CD14-positive monocyte (primary cell): ENCODE measurements around the gene DEPDC1B. TPM values are rescaled to one million over a fixed set of nuclear protein-coding genes. Genes with fewer than 3 reads are reported as not detected.

Experiments
- DNase-seq, 3 donors: peaks; one replicate each; pipeline ENCODE4 v3.0.0-alpha.2; 2011 to 2022
- H2AFZ ChIP-seq: 2 replicates; pipeline ENCODE4 v1.6.0; 2012; ENCODE audit warnings: mild to moderate bottlenecking, low read depth, low read length, inconsistent platforms; ENCODE audit not compliant: insufficient read depth, poor library complexity, severe bottlenecking
- H3K27ac ChIP-seq, 2 donors: 1 replicate in 1 of 2; 2 replicates in 1 of 2; pipeline ENCODE4 v1.5.1; 2012 to 2013; ENCODE audit warnings: low read length in 2 of 2, control low read depth in 1 of 2, inconsistent platforms in 1 of 2, low read depth in 1 of 2, mild to moderate bottlenecking in 1 of 2
- H3K27me3 ChIP-seq, 2 donors: one replicate each; pipeline versions ENCODE4 v1.6.0 to v1.6.1; 2011 to 2013; ENCODE audit warnings: low read length in 2 of 2; ENCODE audit not compliant: control insufficient read depth in 2 of 2, insufficient read depth in 2 of 2
- H3K36me3 ChIP-seq, 2 donors: replicated peaks in 1 of 2; 1 replicate in 1 of 2; 2 replicates in 1 of 2; pipeline versions ENCODE4 v1.5.1 to v1.6.1; 2012 to 2013; ENCODE audit warnings: low read length in 2 of 2, control low read depth in 1 of 2, inconsistent platforms in 1 of 2, mild to moderate bottlenecking in 1 of 2; ENCODE audit not compliant: insufficient read depth in 2 of 2, control insufficient read depth in 1 of 2
- H3K4me1 ChIP-seq, 2 donors: 1 replicate in 1 of 2; 2 replicates in 1 of 2; pipeline versions ENCODE4 v1.5.1 to v1.6.1; 2012 to 2013; ENCODE audit warnings: low read length in 2 of 2, control low read depth in 1 of 2, inconsistent platforms in 1 of 2, mild to moderate bottlenecking in 1 of 2, moderate library complexity in 1 of 2; ENCODE audit not compliant: insufficient read depth in 2 of 2, control insufficient read depth in 1 of 2
- H3K4me2 ChIP-seq: replicated peaks from 2 replicates; pipeline ENCODE3; 2012; ENCODE audit warnings: low read length, moderate library complexity, mild to moderate bottlenecking; ENCODE audit not compliant: poor library complexity, severe bottlenecking; ENCODE audit errors: extremely low read depth
- H3K4me3 ChIP-seq, 3 experiments: fragments of 200-600 bp in 1 of 3; sonication (generic) in 1 of 3; replicated peaks in 1 of 3; 1 replicate in 2 of 3; 2 replicates in 1 of 3; pipeline ENCODE4 v1.5.1; 2011 to 2013; ENCODE audit warnings: low read length in 3 of 3, mild to moderate bottlenecking in 3 of 3, control low read depth in 2 of 3, low read depth in 2 of 3, inconsistent platforms in 1 of 3, moderate library complexity in 1 of 3
- H3K79me2 ChIP-seq: 2 replicates; pipeline ENCODE4 v1.6.0; 2012; ENCODE audit warnings: mild to moderate bottlenecking, control low read depth, inconsistent platforms, low read length, moderate library complexity; ENCODE audit not compliant: insufficient read depth
- H3K9ac ChIP-seq: 2 replicates; pipeline ENCODE4 v1.6.0; 2017; ENCODE audit warnings: low read length, mild to moderate bottlenecking; ENCODE audit not compliant: insufficient read depth, poor library complexity, severe bottlenecking
- H3K9me3 ChIP-seq, 2 donors: replicated peaks in 1 of 2; 1 replicate in 1 of 2; 2 replicates in 1 of 2; pipeline versions ENCODE4 v1.5.1 to v1.6.1; 2012 to 2013; ENCODE audit warnings: low read length in 2 of 2, control low read depth in 1 of 2; ENCODE audit not compliant: control insufficient read depth in 1 of 2, insufficient read depth in 1 of 2
- H4K20me1 ChIP-seq: 2 replicates; pipeline ENCODE4 v1.6.0; 2012; ENCODE audit warnings: mild to moderate bottlenecking, low read length, control low read depth, moderate library complexity; ENCODE audit not compliant: insufficient read depth
- H3K27ac Mint-ChIP-seq, 7 donors: one replicate each; pipeline ENCODE4 v1.8.0; 2020; ENCODE audit warnings: mild to moderate bottlenecking in 7 of 7, mixed read lengths in 7 of 7, moderate library complexity in 6 of 7, inconsistent platforms in 2 of 7
- H3K27me3 Mint-ChIP-seq, 3 donors: one replicate each; pipeline ENCODE4 v1.8.0; 2021 to 2022; ENCODE audit warnings: low read depth in 3 of 3, mild to moderate bottlenecking in 3 of 3, mixed read lengths in 3 of 3, moderate library complexity in 3 of 3, inconsistent platforms in 1 of 3
- H3K36me3 Mint-ChIP-seq, 2 donors: one replicate each; pipeline ENCODE4 v1.8.0; 2020; ENCODE audit warnings: mixed read lengths in 2 of 2, inconsistent platforms in 1 of 2, mild to moderate bottlenecking in 1 of 2
- H3K4me1 Mint-ChIP-seq: one replicate; pipeline ENCODE4 v1.8.0; 2020; ENCODE audit warnings: mild to moderate bottlenecking, mixed read lengths
- H3K4me3 Mint-ChIP-seq, 2 donors: one replicate each; pipeline ENCODE4 v1.8.0; 2020; ENCODE audit warnings: mild to moderate bottlenecking in 2 of 2, mixed read lengths in 2 of 2, moderate library complexity in 1 of 2
- H3K9me3 Mint-ChIP-seq, 7 donors: one replicate each; pipeline ENCODE4 v1.8.0; 2020 to 2022; ENCODE audit warnings: mixed read lengths in 7 of 7, mild to moderate bottlenecking in 6 of 7, moderate library complexity in 6 of 7, inconsistent platforms in 2 of 7
- WGBS: methylation state at CpG from one replicate; pipeline ENCODE4 v1.1.5; 2013; ENCODE audit warnings: missing lambda C conversion rate; ENCODE audit not compliant: insufficient coverage; 5-methylcytosine and 5-hydroxymethylcytosine counted together
- intact Hi-C, 2 donors: fragments of 100-400 bp; cut with micrococcal nuclease; formaldehyde crosslinking; loops; one replicate each; pipeline versions ENCODE4 v1.15.0 to v1.15.1; 2023
- polyA plus RNA-seq, 3 donors: library from polyadenylated mRNA; depleted of rRNA in 1 of 3; unstranded in 2 of 3; stranded (reverse) in 1 of 3; fragments of 300-500 nt in 2 of 3; fragments of >200 nt in 1 of 3; fragmentation: Illumina TruSeq in 2 of 3; gene quantifications; 1 replicate in 2 of 3; 2 replicates in 1 of 3; pipeline ENCODE4 v1.2.3, GENCODE V29; 2012 to 2021
- TF ChIP-seq, protein P1 (sequence below): fragments of 200-600 bp; IDR thresholded peaks from one replicate; pipeline ENCODE4 v1.8.0; 2022; ENCODE audit warnings: antibody characterized with exemption, mild to moderate bottlenecking

DEPDC1B gene
- polyA plus RNA-seq, 3 donors, result 0.11 to 0.56 (median 0.14) TPM

DNA sequence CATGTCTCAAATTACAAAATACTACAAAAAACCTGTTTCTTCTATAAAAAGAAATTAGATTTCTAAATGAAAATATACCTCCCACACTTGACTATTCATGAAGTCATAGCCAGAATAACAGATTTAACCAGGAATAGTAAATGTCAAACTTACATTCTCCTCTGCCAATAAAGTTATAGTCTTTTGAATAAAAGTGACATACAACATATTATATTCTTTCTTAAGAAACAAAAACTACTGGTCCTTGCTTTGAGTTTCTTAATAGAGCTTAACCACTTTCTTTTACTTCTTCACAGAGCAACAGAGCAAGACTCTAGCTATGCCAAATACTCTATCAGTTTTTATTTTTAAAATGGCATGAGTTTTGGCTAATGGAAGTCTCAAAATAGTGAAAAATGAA, 61.7 kb downstream of the DEPDC1B start:
- intact Hi-C loops, result no loop called here
- H2AFZ ChIP-seq, result no peak overlapping the region
- H3K27me3 Mint-ChIP-seq, result no peaks in the 10 kb centered on the region
- no peak overlapping the region for H3K4me3 ChIP-seq
- TF ChIP-seq, protein P1, sequence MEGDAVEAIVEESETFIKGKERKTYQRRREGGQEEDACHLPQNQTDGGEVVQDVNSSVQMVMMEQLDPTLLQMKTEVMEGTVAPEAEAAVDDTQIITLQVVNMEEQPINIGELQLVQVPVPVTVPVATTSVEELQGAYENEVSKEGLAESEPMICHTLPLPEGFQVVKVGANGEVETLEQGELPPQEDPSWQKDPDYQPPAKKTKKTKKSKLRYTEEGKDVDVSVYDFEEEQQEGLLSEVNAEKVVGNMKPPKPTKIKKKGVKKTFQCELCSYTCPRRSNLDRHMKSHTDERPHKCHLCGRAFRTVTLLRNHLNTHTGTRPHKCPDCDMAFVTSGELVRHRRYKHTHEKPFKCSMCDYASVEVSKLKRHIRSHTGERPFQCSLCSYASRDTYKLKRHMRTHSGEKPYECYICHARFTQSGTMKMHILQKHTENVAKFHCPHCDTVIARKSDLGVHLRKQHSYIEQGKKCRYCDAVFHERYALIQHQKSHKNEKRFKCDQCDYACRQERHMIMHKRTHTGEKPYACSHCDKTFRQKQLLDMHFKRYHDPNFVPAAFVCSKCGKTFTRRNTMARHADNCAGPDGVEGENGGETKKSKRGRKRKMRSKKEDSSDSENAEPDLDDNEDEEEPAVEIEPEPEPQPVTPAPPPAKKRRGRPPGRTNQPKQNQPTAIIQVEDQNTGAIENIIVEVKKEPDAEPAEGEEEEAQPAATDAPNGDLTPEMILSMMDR, result no peak
- peaks cover 3% of the 10 kb centered on the region for H3K4me1 Mint-ChIP-seq
- H3K4me3 Mint-ChIP-seq, result no peak overlapping the region
- H3K27me3 ChIP-seq, result no peaks in the 10 kb centered on the region
- peaks cover 19 to 54% of the 10 kb centered on the region in 2 donors for H3K36me3 ChIP-seq
- no peak overlapping the region for H3K9ac ChIP-seq
- peaks cover 49 to 57% of the 10 kb centered on the region in 2 donors for H3K36me3 Mint-ChIP-seq
- H3K4me1 ChIP-seq, result no peaks in the 10 kb centered on the region
- no peaks in the 10 kb centered on the region for H4K20me1 ChIP-seq
- no peak overlapping the region for H3K27ac ChIP-seq
- H3K9me3 Mint-ChIP-seq, result peaks cover 0 to 3% (median 0%) of the 10 kb centered on the region in 7 donors
- no peak overlapping the region for H3K27ac Mint-ChIP-seq
- no peak for DNase-seq
- no peak overlapping the region for H3K4me2 ChIP-seq
- no peaks in the 10 kb centered on the region for H3K79me2 ChIP-seq
- H3K9me3 ChIP-seq, result no peaks in the 10 kb centered on the region

DNA sequence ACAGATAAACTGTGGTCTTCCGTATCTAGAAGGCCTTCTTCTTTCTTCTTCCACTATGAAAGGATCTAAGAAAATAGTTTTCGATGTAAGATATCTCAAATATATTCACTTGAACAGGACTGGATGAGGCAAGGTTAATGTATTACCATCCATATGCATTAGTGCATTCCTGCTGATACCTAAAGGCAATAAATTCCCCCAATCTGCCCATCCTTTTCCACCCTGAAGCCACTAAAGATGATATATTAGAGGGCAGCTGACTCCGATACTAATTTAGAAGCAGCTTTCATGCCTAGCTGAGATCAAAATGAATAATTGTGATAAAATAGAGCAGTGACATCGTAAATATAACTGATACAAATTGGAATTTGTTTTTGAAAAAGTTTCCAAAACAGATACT, 63.3 kb downstream of the DEPDC1B start:
- Mint-ChIP-seq H3K9me3 (peaks cover 0 to 3% (median 0%) of the 10 kb centered on the region in 7 donors), H3K27ac (no peak overlapping the region), H3K4me3 (no peak overlapping the region), H3K36me3 (peaks cover 50 to 60% of the 10 kb centered on the region in 2 donors), H3K27me3 (no peaks in the 10 kb centered on the region), H3K4me1 (peaks cover 3% of the 10 kb centered on the region)
- no peak for DNase-seq
- Histone ChIP-seq H3K79me2 (no peaks in the 10 kb centered on the region), H3K9ac (no peak overlapping the region), H3K27ac (no peak overlapping the region), H4K20me1 (no peaks in the 10 kb centered on the region), H3K4me2 (no peak overlapping the region), H3K36me3 (peaks cover 23 to 54% of the 10 kb centered on the region in 2 donors), H3K9me3 (no peaks in the 10 kb centered on the region), H3K4me3 (no peak overlapping the region), H3K4me1 (no peaks in the 10 kb centered on the region), H2AFZ (no peak overlapping the region), H3K27me3 (no peaks in the 10 kb centered on the region)
- no CpG with 5 or more reads among the region's 4 CpGs for WGBS
- TF ChIP-seq, protein P1, result no peak
- intact Hi-C loops, result no loop called here
